Prostate gland (tissue), 2 donors: ENCODE results near the gene INPP5A. TPM values are rescaled to one million over a fixed set of nuclear protein-coding genes. Genes with fewer than 3 reads are reported as not detected.

Experiments
- DNase-seq: peaks from one replicate; pipeline ENCODE4 v3.0.0-alpha.2; 2019; ENCODE audit warnings: low spot score
- H3K27ac ChIP-seq, 2 donors: fragments of 200-600 bp; sonication (generic); 2 replicates each; pipeline ENCODE4 v1.5.1; 2017 to 2019
- H3K27me3 ChIP-seq: fragments of 200-600 bp; sonication (generic); replicated peaks from 2 replicates; pipeline ENCODE4 v1.5.1; 2019; ENCODE audit not compliant: insufficient read depth
- H3K36me3 ChIP-seq, 2 donors: fragments of 200-600 bp; sonication (generic); 1 replicate in 1 of 2; 2 replicates in 1 of 2; pipeline versions ENCODE4 v1.5.1 to v1.8.1; 2017 to 2019
- H3K4me1 ChIP-seq: fragments of 200-600 bp; sonication (generic); replicated peaks from 2 replicates; pipeline ENCODE4 v1.5.1; 2019
- H3K4me3 ChIP-seq, 2 donors: fragments of 200-600 bp; sonication (generic); 2 replicates each; pipeline ENCODE4 v1.5.1; 2017 to 2019
- H3K9me3 ChIP-seq: fragments of 200-600 bp; sonication (generic); 2 replicates; pipeline ENCODE4 v1.5.1; 2017
- POLR2A ChIP-seq: fragments of 450-650 bp; IDR thresholded peaks from one replicate; pipeline ENCODE4 v1.6.1; 2016; ENCODE audit warnings: antibody characterized with exemption, mild to moderate bottlenecking
- POLR2AphosphoS5 ChIP-seq: sonication (generic); formaldehyde crosslinking; IDR thresholded peaks from one replicate; pipeline ENCODE4 v1.6.1; 2017; ENCODE audit warnings: antibody characterized with exemption
- WGBS: methylation state at CpG from one replicate; pipeline ENCODE4 v1.1.5; 2018; 5-methylcytosine and 5-hydroxymethylcytosine counted together
- intact Hi-C: fragments of 100-400 bp; cut with DNase I; formaldehyde crosslinking; loops from one replicate; pipeline ENCODE4 v1.14.2; 2022
- total RNA-seq, 2 donors: library from RNA; depleted of rRNA; stranded (reverse); fragments of >200 nt; gene quantifications; one replicate each; pipeline ENCODE4 v1.1.0, GENCODE V29; 2016
- TF ChIP-seq, protein P1 (sequence below), 4 experiments: fragments of 200-600 bp in 2 of 4; fragments of 450-650 bp in 2 of 4; sonication (generic) in 2 of 4; IDR thresholded peaks; 1 replicate in 3 of 4; 2 replicates in 1 of 4; pipeline ENCODE4 v1.5.1; 2016 to 2019; ENCODE audit warnings: antibody characterized with exemption in 4 of 4, mild to moderate bottlenecking in 2 of 4, moderate library complexity in 2 of 4

INPP5A gene
- total RNA-seq, 2 donors from 2014 or later, result 49.5 to 83.3 TPM

DNA sequence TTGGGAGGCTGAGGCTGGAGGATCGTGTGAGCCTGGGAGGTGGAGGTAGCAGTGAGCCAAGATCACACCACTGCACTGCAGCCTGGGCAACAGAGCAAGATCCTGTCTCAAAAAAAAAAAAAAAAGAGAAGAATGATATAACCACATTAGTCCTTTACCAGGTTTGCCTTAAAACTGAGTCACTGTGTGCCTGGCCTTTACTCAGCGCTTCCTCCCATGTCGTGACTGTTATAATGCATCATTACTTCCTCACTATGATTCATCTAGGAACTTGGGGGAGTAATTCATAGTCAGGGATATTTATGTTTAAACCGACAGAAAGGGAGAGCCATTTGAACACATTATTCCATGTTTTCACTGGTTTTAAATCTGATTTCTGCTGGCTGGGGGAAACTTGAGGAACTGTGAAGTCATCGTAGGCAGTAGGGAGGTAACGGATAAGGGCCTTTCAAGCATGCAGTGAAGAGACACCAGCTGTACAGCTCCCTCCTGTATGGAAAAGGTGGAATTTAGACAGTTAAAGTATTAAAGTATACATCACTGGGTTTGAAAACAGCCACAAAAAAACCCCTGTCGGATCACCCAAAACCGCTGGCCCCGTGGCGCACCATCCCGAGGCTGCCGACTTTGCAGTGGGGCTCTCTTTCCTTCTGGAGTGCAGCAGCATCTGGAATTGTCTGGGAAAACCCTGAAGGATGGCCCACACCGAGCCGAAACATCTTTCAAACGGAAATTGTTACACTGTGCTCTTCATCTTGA lies 128.5 kb downstream of the INPP5A start:
- H3K36me3 ChIP-seq, result no peaks in the 10 kb centered on the region
- peaks cover 4% of the 10 kb centered on the region for H3K4me1 ChIP-seq
- intact Hi-C loops, result no loop called here
- no peaks in the 10 kb centered on the region for H3K9me3 ChIP-seq
- no peak overlapping the region for H3K4me3 ChIP-seq
- TF ChIP-seq POLR2A (no peak), POLR2AphosphoS5 (no peak)
- TF ChIP-seq, protein P1, sequence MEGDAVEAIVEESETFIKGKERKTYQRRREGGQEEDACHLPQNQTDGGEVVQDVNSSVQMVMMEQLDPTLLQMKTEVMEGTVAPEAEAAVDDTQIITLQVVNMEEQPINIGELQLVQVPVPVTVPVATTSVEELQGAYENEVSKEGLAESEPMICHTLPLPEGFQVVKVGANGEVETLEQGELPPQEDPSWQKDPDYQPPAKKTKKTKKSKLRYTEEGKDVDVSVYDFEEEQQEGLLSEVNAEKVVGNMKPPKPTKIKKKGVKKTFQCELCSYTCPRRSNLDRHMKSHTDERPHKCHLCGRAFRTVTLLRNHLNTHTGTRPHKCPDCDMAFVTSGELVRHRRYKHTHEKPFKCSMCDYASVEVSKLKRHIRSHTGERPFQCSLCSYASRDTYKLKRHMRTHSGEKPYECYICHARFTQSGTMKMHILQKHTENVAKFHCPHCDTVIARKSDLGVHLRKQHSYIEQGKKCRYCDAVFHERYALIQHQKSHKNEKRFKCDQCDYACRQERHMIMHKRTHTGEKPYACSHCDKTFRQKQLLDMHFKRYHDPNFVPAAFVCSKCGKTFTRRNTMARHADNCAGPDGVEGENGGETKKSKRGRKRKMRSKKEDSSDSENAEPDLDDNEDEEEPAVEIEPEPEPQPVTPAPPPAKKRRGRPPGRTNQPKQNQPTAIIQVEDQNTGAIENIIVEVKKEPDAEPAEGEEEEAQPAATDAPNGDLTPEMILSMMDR (IDR thresholded peaks at IDR 0.05), result no peak
- no peaks in the 10 kb centered on the region for H3K27me3 ChIP-seq
- WGBS, result 87% methylated on average over 15 of the region's 15 CpGs
- DNase-seq, result no peak
- peak overlapping the region in 1 of 2 donors; percentile 39 for H3K27ac ChIP-seq

DNA sequence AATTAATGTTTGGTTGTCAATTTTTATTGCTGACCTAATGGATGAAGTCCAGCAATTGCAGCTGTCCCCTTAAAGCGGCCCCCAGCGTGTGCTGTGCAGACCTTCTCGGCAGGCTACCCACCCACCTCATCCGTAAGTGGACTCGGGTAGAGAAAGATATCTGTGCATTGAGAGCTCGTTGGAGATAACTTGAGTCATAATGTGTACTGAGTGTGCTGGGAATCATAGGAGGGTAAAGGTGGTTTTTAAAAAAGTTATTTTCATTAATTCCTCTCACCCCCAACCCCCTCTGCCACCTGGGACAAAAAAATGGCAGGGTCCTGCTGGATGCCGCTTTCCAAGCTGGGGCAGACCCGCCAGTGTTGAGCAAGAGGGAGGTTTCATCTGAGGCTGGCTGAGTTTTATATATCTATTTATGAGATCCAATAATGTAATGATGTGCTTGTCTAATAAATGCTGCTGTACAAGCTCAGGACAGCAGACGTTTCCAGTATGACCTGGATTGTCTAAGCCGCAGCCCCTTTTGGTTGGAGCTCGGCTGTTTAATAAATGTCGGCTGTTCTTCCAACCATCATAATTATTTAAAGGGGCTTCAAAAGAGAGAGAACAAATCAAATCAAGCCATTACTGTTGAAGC lies 129.2 kb downstream of the INPP5A start:
- H3K36me3 ChIP-seq, result no peaks in the 10 kb centered on the region
- no peak overlapping the region for H3K4me3 ChIP-seq
- intact Hi-C loops, result no loop called here
- peaks cover 4% of the 10 kb centered on the region for H3K4me1 ChIP-seq
- no peaks in the 10 kb centered on the region for H3K9me3 ChIP-seq
- H3K27ac ChIP-seq, result peak overlapping the region in 1 of 2 donors; percentile 39
- no peak for DNase-seq
- WGBS, result 75% methylated on average over 12 of the region's 12 CpGs
- H3K27me3 ChIP-seq, result no peaks in the 10 kb centered on the region
- TF ChIP-seq, protein P1 (IDR thresholded peaks at IDR 0.05), result no peak
- peak; percentile 73 for TF ChIP-seq POLR2AphosphoS5
- TF ChIP-seq POLR2A, result no peak

DNA sequence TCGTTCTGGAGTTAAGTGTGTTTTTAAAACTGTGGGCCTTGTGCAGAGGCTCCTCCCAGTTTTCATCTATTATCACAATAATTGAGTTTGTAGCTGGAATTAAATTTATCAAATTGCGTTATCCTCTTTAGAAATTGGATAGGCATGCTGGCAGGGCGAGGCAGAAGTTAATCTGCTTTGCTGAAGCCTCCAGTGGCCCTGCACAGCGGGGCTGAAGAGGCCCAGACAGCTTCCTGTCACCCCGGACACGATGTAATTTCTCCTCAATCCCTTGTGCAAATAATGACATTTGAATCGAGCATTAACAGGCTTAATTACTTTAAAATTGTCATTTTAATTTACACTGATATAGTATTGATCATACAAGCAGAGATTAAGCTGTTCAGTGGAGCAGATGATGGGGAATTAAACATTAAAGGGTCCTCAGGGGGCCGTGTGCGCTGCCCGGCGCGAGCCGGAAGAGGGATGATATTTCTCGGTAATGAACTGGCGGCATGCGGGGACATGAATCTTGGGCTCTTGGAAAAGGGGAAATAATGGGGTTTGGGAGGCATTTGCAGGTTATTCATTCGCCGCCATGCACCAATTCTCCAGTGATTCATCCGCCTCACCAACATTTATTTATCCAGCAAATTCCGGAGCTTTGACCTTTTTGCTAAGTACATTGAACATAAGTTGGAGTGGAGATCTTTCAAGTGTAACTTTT lies 129.9 kb downstream of the INPP5A start:
- TF ChIP-seq, protein P1 (IDR thresholded peaks at IDR 0.05), result no peak
- TF ChIP-seq POLR2A (no peak), POLR2AphosphoS5 (no peak)
- peak overlapping the region in 1 of 2 donors; percentile 39 for H3K27ac ChIP-seq
- no peaks in the 10 kb centered on the region for H3K36me3 ChIP-seq
- H3K27me3 ChIP-seq, result no peaks in the 10 kb centered on the region
- WGBS, result 89% methylated on average over 20 of the region's 20 CpGs
- no peak overlapping the region for H3K4me3 ChIP-seq
- peaks cover 4% of the 10 kb centered on the region for H3K4me1 ChIP-seq
- DNase-seq, result no peak
- intact Hi-C loops, result no loop called here
- no peaks in the 10 kb centered on the region for H3K9me3 ChIP-seq

DNA sequence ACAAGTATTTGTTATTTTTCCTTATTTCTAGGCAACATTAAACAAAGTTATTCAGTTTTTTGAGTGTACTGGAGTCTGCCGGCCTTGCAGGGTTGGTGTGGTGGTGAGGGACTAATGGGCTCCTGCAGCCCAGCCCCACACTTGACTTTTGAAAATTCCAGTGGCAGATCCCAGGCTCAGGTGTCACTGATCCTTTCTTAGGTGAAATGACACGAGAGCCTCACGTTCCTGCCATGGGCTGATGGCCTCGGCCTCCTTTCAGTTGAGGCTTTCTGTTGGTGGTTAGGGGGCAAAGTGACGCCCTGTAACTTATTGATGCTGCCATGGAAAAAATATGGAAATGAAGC lies 130.4 kb downstream of the INPP5A start:
- 88% methylated on average over 5 of the region's 5 CpGs for WGBS
- DNase-seq, result no peak
- intact Hi-C loops, result no loop called here

More for the DNA sequence above, 130.4 kb downstream of the INPP5A start:
- H3K4me1 ChIP-seq, result peaks cover 4% of the 10 kb centered on the region
- no peaks in the 10 kb centered on the region for H3K9me3 ChIP-seq
- no peak overlapping the region for H3K4me3 ChIP-seq
- H3K27me3 ChIP-seq, result no peaks in the 10 kb centered on the region
- H3K27ac ChIP-seq, result no peak overlapping the region
- H3K36me3 ChIP-seq, result no peaks in the 10 kb centered on the region
- TF ChIP-seq POLR2A (no peak), POLR2AphosphoS5 (no peak)
- TF ChIP-seq, protein P1 (IDR thresholded peaks at IDR 0.05), result no peak
